Ascending aorta (tissue), 2 donors: ENCODE measurements around the gene TVP23A. TPM values are rescaled to one million over a fixed set of nuclear protein-coding genes. Genes with fewer than 3 reads are reported as not detected.

Source experiments
- DNase-seq, 2 donors: peaks; one replicate each; pipeline ENCODE4 v3.0.0-alpha.2; 2019; ENCODE audit warnings: low spot score in 2 of 2
- H3K27ac ChIP-seq, 2 donors: fragments of 200-600 bp; sonication (generic); one replicate each; pipeline ENCODE4 v1.5.1; 2016 to 2017; ENCODE audit warnings: mild to moderate bottlenecking in 1 of 2
- H3K27me3 ChIP-seq: fragments of 200-600 bp; sonication (generic); one replicate; pipeline ENCODE4 v1.5.1; 2017
- H3K36me3 ChIP-seq, 2 donors: fragments of 200-600 bp; sonication (generic); one replicate each; pipeline ENCODE4 v1.5.1; 2016
- H3K4me1 ChIP-seq, 2 donors: fragments of 200-600 bp; sonication (generic); one replicate each; pipeline ENCODE4 v1.5.1; 2016 to 2017; ENCODE audit warnings: mild to moderate bottlenecking in 1 of 2
- H3K4me3 ChIP-seq, 2 donors: fragments of 200-600 bp; sonication (generic); one replicate each; pipeline ENCODE4 v1.5.1; 2016 to 2017; ENCODE audit warnings: mild to moderate bottlenecking in 1 of 2
- H3K9me3 ChIP-seq, 2 donors: fragments of 200-600 bp; sonication (generic); one replicate each; pipeline ENCODE4 v1.5.1; 2016
- intact Hi-C: fragments of 100-400 bp; cut with DNase I; formaldehyde crosslinking; loops from one replicate; pipeline ENCODE4 v1.15.1; 2023
- total RNA-seq: library from RNA; depleted of rRNA; stranded (reverse); fragments of >200 nt; gene quantifications from one replicate; pipeline ENCODE4 v1.1.0, GENCODE V29; 2016
- TF ChIP-seq, protein P1 (sequence below), 3 experiments: fragments of 200-600 bp in 2 of 3; fragments of 450-650 bp in 1 of 3; sonication (generic) in 2 of 3; IDR thresholded peaks; one replicate each; pipeline ENCODE4 v1.5.1; 2016 to 2019; ENCODE audit warnings: antibody characterized with exemption in 3 of 3, mild to moderate bottlenecking in 1 of 3, moderate library complexity in 1 of 3

The TVP23A gene
- total RNA-seq, 1 donor from 2014 or later = not detected

- TF ChIP-seq, protein P1, sequence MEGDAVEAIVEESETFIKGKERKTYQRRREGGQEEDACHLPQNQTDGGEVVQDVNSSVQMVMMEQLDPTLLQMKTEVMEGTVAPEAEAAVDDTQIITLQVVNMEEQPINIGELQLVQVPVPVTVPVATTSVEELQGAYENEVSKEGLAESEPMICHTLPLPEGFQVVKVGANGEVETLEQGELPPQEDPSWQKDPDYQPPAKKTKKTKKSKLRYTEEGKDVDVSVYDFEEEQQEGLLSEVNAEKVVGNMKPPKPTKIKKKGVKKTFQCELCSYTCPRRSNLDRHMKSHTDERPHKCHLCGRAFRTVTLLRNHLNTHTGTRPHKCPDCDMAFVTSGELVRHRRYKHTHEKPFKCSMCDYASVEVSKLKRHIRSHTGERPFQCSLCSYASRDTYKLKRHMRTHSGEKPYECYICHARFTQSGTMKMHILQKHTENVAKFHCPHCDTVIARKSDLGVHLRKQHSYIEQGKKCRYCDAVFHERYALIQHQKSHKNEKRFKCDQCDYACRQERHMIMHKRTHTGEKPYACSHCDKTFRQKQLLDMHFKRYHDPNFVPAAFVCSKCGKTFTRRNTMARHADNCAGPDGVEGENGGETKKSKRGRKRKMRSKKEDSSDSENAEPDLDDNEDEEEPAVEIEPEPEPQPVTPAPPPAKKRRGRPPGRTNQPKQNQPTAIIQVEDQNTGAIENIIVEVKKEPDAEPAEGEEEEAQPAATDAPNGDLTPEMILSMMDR (IDR thresholded peaks at IDR 0.05) = no peak
- DNase-seq = no peak
- Histone ChIP-seq H3K9me3 (no peaks in the 10 kb centered on the region), H3K27me3 (no peaks in the 10 kb centered on the region), H3K4me3 (no peak overlapping the region), H3K4me1 (peaks cover 0 to 5% of the 10 kb centered on the region in 2 donors), H3K27ac (no peak overlapping the region), H3K36me3 (no peaks in the 10 kb centered on the region)
- intact Hi-C loops = no loop called here
Observed at GRCh38 chr16:10817514-10817913, 1.1 kb downstream of the TVP23A start.

DNA sequence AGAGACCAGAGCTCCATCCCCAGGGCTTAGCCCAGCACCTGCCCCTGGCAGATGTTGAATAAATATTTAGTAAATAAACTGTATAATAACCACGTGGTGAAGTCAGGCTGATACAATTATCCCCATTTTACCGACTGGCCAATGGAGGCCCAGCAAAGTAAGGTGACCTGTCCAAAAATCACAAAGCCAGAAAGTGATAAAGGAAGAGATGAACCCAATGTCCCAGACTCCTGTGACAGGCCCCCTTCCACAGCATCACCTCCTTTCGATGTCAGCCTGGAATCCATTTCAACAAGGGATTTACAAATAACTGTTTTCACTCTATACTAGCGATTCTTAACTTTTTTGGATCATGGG is 5.5 kb downstream of the TVP23A start:
- Histone ChIP-seq H3K27ac (no peak overlapping the region), H3K4me3 (no peak overlapping the region), H3K9me3 (no peaks in the 10 kb centered on the region), H3K36me3 (no peaks in the 10 kb centered on the region), H3K27me3 (no peaks in the 10 kb centered on the region), H3K4me1 (no peaks in the 10 kb centered on the region)
- TF ChIP-seq, protein P1 (IDR thresholded peaks at IDR 0.05) = no peak
- intact Hi-C loops = no loop called here
- no peak for DNase-seq

DNA sequence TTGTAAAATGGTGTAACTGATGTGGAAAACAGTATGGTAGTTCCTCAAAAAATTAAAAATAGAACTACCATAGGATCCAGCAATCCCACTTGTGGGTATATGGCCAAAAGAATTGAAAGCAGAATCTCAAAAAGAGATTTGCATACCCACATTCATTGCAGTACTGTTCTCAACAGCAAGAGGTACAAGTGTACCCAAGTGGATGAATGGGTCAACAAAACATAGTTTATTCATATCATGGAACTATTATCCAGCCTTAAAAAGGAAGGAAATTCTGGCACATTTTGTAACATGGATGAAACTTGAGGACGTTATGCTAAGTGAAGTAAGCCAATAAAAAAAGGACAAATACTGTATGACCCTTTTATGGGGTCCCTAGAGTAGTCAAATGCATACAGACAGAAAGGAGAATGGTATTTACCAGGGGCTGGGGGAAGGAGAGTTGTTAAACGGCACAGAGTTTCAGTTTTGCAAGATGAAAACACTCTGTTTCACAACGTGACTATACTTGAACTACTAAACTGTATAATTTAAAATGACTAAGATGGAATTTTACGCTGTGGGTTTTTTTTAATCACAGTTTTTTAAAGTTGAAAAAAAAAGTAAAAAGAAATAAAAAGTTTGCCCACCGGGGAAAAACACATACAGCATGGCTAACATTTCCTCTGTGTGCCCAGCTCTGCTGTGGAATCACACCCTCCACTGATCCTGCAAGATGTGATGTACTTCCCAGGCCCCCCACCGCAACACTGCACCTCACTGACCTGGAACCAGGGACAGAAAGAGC is 6.1 kb downstream of the TVP23A start:
- Histone ChIP-seq H3K27me3 (no peaks in the 10 kb centered on the region), H3K4me3 (no peak overlapping the region), H3K36me3 (no peaks in the 10 kb centered on the region), H3K9me3 (no peaks in the 10 kb centered on the region), H3K4me1 (no peaks in the 10 kb centered on the region), H3K27ac (no peak overlapping the region)
- DNase-seq = no peak
- intact Hi-C loops = no loop called here
- TF ChIP-seq, protein P1 (IDR thresholded peaks at IDR 0.05) = no peak

GRCh38 chr16:10809706-10810105 is 8.9 kb downstream of the TVP23A start:
- Histone ChIP-seq H3K36me3 (no peaks in the 10 kb centered on the region), H3K4me3 (no peak overlapping the region), H3K9me3 (no peaks in the 10 kb centered on the region), H3K27me3 (no peaks in the 10 kb centered on the region), H3K27ac (no peak overlapping the region), H3K4me1 (no peaks in the 10 kb centered on the region)
- intact Hi-C loops = no loop called here
- no peak for DNase-seq
- TF ChIP-seq, protein P1 (IDR thresholded peaks at IDR 0.05) = no peak

- Histone ChIP-seq H3K9me3 (no peaks in the 10 kb centered on the region), H3K36me3 (no peaks in the 10 kb centered on the region), H3K27ac (no peak overlapping the region), H3K27me3 (no peaks in the 10 kb centered on the region), H3K4me1 (no peaks in the 10 kb centered on the region), H3K4me3 (no peak overlapping the region)
- intact Hi-C loops = no loop called here
- TF ChIP-seq, protein P1 (IDR thresholded peaks at IDR 0.05) = no peak
- DNase-seq = no peak
Observed at GRCh38 chr16:10808850-10809249, 9.7 kb downstream of the TVP23A start.
